ENCODE data around the gene C5AR1. TPM values are rescaled to one million over a fixed set of nuclear protein-coding genes. Genes with fewer than 3 reads are reported as not detected.
"Not testable (repeated sequence)": the region's sequence is repeated elsewhere in the genome, so short reads cannot be mapped to it uniquely, and the experiment has no call there.

The C5AR1 gene
- total RNA-seq, 1 donor from 2014 or later, result 9.3 TPM

- Histone ChIP-seq H3K36me3 (no peaks in the 10 kb centered on the region), H3K4me3 (no peak overlapping the region), H3K9me3 (no peaks in the 10 kb centered on the region), H3K4me1 (no peaks in the 10 kb centered on the region), H3K27me3 (no peaks in the 10 kb centered on the region), H3K27ac (no peak overlapping the region)
- TF ChIP-seq CTCF (IDR thresholded peaks at IDR 0.05), result no peak
- intact Hi-C loops (cut with DNase I), result no loop called here
- DNase-seq (ENCODE audit: low spot score in 2 of 2), result no peak
Observed at GRCh38 chr19:47341734-47342133, 32.1 kb downstream of the C5AR1 start.

- Histone ChIP-seq H3K4me1 (no peaks in the 10 kb centered on the region), H3K9me3 (no peaks in the 10 kb centered on the region), H3K4me3 (no peak overlapping the region), H3K27ac (no peak overlapping the region), H3K36me3 (no peaks in the 10 kb centered on the region), H3K27me3 (no peaks in the 10 kb centered on the region)
- intact Hi-C loops (cut with DNase I), result no loop called here
- DNase-seq (ENCODE audit: low spot score in 2 of 2), result no peak
- TF ChIP-seq CTCF (IDR thresholded peaks at IDR 0.05), result no peak
Observed at GRCh38 chr19:47343194-47343802, 33.6 kb downstream of the C5AR1 start.

GRCh38 chr19:47344425-47344824 is 34.8 kb downstream of the C5AR1 start:
- H3K27ac ChIP-seq, result no peak overlapping the region
- H3K36me3 ChIP-seq, result no peaks in the 10 kb centered on the region
- no peak for DNase-seq (ENCODE audit: low spot score in 2 of 2)
- H3K4me3 ChIP-seq, result no peak overlapping the region
- no peak for TF ChIP-seq CTCF (IDR thresholded peaks at IDR 0.05)
- intact Hi-C loops (cut with DNase I), result no loop called here
- H3K9me3 ChIP-seq, result no peaks in the 10 kb centered on the region
- peaks cover 0 to 3% of the 10 kb centered on the region in 2 donors for H3K4me1 ChIP-seq
- no peaks in the 10 kb centered on the region for H3K27me3 ChIP-seq

GRCh38 chr19:47346024-47346423 is 36.4 kb downstream of the C5AR1 start:
- DNase-seq (ENCODE audit: low spot score in 2 of 2); H3K36me3 ChIP-seq; H3K4me3 ChIP-seq; H3K27ac ChIP-seq; H3K27me3 ChIP-seq; H3K9me3 ChIP-seq; intact Hi-C loops (cut with DNase I): not testable (repeated sequence)
- peaks cover 0 to 12% of the 10 kb centered on the region in 2 donors for H3K4me1 ChIP-seq

- H3K27me3 ChIP-seq, result no peaks in the 10 kb centered on the region
- peak within 1 kb of the TSS; percentile 80 to 90 for H3K4me3 ChIP-seq
- H3K27ac ChIP-seq, result peak within 1 kb of the TSS; percentile 66 to 67
- intact Hi-C loops (cut with DNase I), result loop anchor here (2.0 kb wide), 1 partner anchor 44 kb away; no protein-coding TSS in a partner anchor
- TF ChIP-seq CTCF (IDR thresholded peaks at IDR 0.05), result peak; percentile 98 to 99 (median 98)
- peaks cover 14 to 15% of the 10 kb centered on the region in 2 donors for H3K36me3 ChIP-seq
- no peaks in the 10 kb centered on the region for H3K9me3 ChIP-seq
- peaks cover 0 to 12% of the 10 kb centered on the region in 2 donors for H3K4me1 ChIP-seq
- peak; percentile 94 to 99 for DNase-seq (ENCODE audit: low spot score in 2 of 2)
Observed at GRCh38 chr19:47348819-47349795, 39.4 kb downstream of the C5AR1 start, which contains the start of gene DHX34. Gene DHX34 (plus strand): TSS chr19:47349315. CDS start chr19:47353031, 3,716 bp downstream.

GRCh38 chr19:47350630-47351029 is 41.0 kb downstream of the C5AR1 start:
- Histone ChIP-seq H3K9me3 (no peaks in the 10 kb centered on the region), H3K27me3 (no peaks in the 10 kb centered on the region), H3K4me3 (no peak overlapping the region), H3K36me3 (peaks cover 21 to 31% of the 10 kb centered on the region in 2 donors), H3K27ac (no peak overlapping the region), H3K4me1 (peaks cover 0 to 12% of the 10 kb centered on the region in 2 donors)
- intact Hi-C loops (cut with DNase I), result no loop called here
- DNase-seq (ENCODE audit: low spot score in 2 of 2), result no peak
- TF ChIP-seq CTCF (IDR thresholded peaks at IDR 0.05), result no peak

Measured in ascending aorta (tissue), 2 donors.